Measurements from ENCODE around the gene NADSYN1. TPM values are rescaled to one million over a fixed set of nuclear protein-coding genes. Genes with fewer than 3 reads are reported as not detected.
"Not testable (repeated sequence)": the region's sequence is repeated elsewhere in the genome, so short reads cannot be mapped to it uniquely, and the experiment has no call there.

NADSYN1 gene
- total RNA-seq, 4 donors from 2014 or later: 44.0 to 79.1 (median 57.3) TPM

- TF ChIP-seq CTCF (IDR thresholded peaks at IDR 0.05; ENCODE audit: low read depth): no peak
These were observed 72.4 kb downstream of the NADSYN1 start for GRCh38 chr11:71525188-71525937.

- TF ChIP-seq CTCF (IDR thresholded peaks at IDR 0.05; ENCODE audit: low read depth): no peak
These were observed 73.0 kb downstream of the NADSYN1 start for GRCh38 chr11:71525938-71526495.

GRCh38 chr11:71526796-71527575 lies 74.0 kb downstream of the NADSYN1 start, which contains the start of gene KRTAP5-7:
Gene KRTAP5-7 (plus strand): TSS chr11:71527267. CDS start chr11:71527301, 34 bp downstream.
- not testable (repeated sequence) for TF ChIP-seq CTCF (IDR thresholded peaks at IDR 0.05; ENCODE audit: low read depth)

- no peak for TF ChIP-seq CTCF (IDR thresholded peaks at IDR 0.05; ENCODE audit: low read depth)
These were observed 74.7 kb downstream of the NADSYN1 start for GRCh38 chr11:71527576-71528210.

GRCh38 chr11:71530602-71531001 lies 77.6 kb downstream of the NADSYN1 start:
- TF ChIP-seq CTCF (IDR thresholded peaks at IDR 0.05; ENCODE audit: low read depth): no peak

GRCh38 chr11:71532036-71532610 lies 79.1 kb downstream of the NADSYN1 start:
- no peak for TF ChIP-seq CTCF (IDR thresholded peaks at IDR 0.05; ENCODE audit: low read depth)
